GM11168 (cell line): ENCODE data around the gene NEO1.
"Not testable (repeated sequence)": the region's sequence is repeated elsewhere in the genome, so short reads cannot be mapped to it uniquely, and the experiment has no call there.

Source experiments
- in situ Hi-C: fragments of 300-500 bp; cut with MboI; formaldehyde crosslinking; loops from one replicate; pipeline ENCODE4 v1.12.0; 2022; ENCODE audit warnings: low sequenced_read_pairs; ENCODE audit not compliant: unreplicated experiment

NEO1 gene

DNA sequence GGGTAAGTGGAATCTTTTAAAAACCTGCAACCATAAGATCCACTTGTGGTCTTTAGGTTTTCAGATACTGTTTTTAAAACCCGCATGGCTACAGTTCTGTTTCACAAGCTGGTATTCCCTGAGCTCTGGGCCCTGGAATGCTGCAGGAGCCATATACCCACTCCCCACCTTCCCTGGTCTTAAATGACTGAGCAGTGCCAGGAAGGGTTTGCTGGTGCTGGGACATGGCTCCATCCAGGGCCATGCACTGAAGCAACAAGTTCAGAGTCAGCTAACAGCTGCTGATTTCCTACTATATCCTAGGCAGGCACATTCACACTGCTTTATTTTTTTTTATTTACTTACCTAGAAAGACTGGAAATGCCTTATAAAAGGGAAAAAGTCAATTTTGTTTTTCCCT, 239.2 kb downstream of the NEO1 start:
- in situ Hi-C loops = no loop called here

DNA sequence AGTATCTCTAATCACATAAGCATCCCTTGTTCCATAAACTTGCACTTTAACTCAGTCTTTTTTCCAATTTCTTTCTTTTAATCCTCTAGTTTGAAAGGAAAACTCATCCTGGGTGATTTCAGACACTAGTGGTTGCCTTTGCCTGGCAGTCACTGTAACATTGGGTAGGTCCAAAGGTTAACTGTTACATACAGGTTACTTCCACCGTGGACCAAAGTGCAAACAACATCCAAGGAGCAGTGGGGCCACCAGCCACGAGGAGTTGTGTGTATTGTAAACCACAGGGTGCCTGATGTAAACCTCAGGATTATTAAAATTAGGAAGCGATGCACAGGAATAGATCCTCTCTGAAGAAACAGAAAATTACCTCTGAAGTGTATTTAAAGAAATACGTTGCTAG, 241.5 kb downstream of the NEO1 start:
- in situ Hi-C loops = no loop called here

DNA sequence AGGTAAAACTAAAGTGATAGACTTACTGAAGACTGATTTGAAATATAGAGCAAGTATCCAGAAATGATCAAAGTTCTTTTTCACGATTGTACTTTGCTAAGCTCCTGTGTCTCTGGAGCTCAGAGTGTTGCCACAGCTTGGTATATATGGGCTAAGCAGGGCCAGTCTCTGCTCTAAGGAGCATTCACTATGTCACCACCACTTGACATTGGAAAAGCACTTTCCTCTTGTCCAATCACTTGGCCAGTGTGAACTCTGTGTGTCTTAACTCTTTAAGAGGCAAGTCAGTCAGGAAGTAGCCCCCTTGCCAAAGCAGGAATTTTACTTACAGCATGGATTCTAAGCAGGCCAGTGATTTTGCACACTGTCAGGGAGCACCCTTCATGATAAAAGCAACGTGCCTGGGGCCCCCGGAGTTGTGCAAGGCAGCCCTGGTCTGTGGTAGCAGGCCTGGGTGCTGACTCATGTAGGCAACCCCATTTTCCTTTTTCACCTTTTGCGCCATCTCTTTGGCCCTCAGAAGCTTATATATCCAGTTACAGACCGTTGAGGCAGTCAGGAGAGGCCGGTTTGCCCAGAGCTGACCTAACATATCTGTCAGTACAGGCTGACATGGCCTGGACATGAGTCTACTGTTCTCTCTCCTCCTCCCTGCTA, 243.5 kb downstream of the NEO1 start:
- in situ Hi-C loops = no loop called here

GRCh38 chr15:73296609-73297353, 244.5 kb downstream of the NEO1 start:
- in situ Hi-C loops = no loop called here

DNA sequence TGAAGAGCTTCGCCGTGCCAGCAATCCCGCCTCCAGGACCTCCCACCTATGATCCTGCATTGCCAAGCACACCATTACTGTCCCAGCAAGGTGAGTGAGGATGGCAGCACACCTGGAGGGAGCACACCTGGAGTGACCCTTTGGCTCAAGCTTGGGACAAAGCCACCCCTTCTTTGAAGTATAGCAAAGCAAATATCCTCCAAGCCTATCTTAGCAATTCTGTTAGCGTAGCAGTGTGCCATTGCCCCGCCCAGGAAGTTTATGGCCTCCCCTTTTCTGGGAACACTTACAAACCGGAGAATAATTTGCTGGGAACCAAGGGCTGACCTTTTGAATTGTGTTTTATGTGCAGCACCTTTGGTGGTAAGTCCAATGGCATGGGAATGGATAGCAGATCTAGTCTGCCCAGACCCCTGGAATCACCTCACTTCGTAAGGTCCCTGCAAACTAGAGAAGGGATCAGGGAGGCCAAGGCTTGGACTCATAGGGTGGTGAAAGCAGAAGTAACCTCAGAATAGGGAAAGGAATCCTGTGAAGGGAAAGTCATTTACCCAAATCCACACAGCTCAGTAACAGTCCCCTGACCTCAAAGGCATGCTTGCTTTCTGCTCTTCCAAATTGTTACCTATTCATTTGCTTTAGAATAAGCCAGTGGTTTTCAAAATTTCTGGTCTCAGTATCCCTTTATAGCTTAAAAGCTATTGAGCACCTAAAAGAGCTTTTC, 246.4 kb downstream of the NEO1 start:
- in situ Hi-C loops = no loop called here

DNA sequence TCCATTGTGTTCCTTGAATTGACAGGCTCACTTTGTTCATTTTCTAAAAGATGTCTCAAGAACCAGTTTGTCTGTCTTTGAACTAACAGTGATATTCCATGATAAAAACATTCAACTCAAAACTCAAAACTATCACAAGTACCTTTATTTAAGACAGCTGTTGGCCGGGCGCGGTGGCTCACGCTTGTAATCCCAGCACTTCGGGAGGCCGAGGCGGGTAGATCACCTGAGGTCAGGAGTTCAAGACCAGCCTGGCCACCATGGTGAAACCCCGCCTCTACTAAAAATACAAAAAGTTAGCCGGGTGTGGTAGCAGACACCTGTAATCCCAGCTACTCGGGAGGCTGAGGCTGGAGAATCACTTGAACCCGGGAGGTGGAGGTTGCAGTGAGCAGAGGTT, 248.0 kb downstream of the NEO1 start:
- in situ Hi-C loops = not testable (repeated sequence)

DNA sequence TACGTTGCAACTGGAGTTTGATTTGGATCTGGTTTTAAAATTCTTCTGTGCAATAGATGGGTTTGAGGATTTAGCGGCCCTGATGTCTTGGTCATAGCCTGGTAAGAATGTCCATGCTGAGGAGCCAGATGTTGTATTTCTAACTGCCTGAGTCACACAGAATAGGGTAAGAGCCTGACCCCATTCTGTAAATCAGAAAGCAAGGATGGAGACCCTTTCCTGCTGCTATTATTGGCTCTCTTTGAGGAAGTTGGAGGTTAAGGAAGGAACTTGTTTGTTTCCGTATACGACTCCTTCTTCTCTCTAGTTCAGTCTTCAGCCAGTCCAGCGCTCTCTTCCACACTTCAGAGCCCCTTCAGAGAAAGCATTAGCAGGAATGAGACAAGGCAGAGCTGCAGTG, 251.4 kb downstream of the NEO1 start:
- in situ Hi-C loops = no loop called here

DNA sequence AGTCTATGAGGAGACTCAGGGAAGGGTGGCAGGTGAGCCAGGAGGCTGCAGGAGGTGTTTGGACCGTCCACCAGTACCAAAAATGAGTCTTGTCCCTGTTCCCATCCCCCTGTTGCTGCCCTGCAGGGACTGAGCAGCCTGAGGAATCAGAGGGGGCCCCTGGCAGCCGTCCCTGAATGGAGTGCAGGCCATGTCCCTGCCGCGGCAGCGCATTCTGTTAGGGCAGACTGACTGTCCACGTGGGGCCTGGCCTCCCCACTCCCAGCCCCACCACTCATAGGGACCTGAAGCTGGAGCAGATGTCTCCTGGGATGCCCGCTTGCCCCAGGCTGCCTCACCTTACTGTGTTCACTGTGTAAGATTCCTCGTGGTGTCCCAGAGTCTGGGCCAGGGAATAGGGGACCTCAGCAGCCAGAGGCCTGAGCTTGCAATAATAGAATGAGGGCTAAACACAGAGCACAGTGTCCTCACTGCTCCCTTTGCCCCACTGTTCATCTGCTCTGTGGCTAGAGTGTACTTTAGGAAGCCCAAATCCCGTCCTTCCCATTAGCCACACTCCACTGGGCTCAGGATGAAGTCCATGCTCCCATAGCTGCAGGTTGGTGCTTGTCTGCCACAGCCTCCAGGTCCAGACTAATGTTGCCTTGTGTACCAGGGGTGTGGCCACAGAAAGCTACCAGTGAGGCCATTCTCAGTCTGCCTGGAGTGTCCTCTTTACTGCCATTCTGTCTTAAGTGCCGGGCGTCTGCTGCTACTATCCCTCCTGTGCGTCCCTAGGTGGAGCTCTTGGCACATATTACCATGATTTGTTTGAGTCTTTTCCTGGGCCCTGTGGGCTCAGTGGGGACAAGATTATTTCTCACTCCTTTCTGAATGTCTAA, 253.3 kb downstream of the NEO1 start:
- in situ Hi-C loops = no loop called here

- in situ Hi-C loops = no loop called here
Observed at GRCh38 chr15:73308305-73308704, 256.0 kb downstream of the NEO1 start.

GRCh38 chr15:73313861-73314260, 261.6 kb downstream of the NEO1 start:
- in situ Hi-C loops = no loop called here

DNA sequence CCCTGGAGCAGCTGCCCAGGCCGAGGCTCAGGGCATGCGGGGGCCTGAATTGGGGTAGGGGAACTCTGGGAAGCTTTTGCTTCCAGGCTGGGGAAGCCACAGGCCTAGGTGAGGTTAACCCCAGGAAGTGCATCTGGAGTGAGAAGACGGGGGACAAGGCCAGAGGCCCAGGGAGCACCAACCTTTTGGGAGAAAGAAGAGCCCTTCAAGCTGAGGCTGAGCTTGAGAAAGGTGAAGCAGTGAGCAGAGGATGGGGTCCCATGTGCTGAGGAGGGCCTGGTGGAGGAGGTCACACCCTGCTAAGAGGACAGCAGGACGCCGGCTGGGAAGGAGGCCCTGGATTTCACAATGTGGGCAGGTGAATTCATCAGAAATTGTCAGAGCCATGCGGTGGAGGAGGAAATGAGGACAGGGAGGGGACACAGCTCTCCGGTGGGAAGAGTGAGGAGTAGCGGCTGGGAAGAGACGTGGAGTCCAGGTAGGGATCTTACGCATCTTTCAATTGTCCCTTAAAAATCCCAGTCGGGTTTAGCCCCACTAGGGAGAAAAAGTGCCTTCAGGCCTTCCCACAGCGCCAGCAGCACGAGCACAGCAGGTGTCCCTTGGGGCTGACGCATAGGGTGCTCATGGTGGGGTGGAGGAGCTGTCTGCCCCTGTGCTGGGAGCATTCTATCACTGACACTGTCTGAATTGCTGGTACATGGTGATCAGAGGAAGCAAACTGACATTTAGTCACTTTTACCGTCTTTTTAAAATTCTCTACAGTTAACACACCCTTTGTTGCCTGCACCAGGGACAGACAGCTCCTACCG, 265.6 kb downstream of the NEO1 start:
- in situ Hi-C loops = no loop called here

DNA sequence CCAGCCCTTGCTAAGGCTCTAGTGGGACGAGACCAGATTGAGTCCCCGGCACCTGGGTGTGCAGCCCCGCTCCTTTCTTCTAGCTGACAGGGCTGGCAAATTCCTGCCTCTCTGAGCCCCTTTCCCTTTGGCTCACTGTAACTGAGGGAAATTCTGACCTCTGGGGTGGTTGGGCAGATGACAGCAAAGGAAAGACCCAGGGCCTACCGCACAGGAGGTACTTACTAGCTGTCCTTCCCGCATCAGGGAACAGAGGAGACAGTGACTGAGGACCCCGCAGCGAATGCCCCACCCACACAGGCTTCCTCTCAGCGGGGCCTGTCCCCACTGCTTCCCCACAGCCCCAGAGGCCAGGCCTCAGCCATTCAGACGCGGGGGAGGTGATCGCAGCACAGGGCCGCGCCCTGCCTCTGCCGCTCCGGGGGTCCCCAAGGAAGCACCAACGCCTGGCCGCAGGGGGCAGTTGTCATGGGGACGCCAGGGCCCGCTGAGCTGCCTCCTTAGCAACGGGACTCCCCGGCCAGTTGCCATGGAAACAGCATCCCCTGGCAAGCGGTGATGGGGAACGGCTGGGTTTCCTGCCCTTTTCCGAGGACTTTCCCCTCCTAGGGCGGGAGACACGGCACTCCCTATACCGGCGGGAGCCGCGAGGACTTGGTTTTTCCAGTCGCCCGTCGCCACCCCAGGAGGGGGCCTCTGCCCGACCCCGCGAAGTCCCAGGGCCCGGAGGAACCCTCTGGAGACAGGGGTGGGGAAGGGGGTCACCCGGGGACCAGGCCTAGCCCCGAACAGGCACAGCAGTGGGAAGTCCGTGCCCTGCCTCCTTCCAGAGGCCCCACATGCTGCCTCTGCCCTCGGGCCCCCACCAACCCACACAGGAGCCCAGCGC, 266.4 kb downstream of the NEO1 start:
- in situ Hi-C loops = no loop called here

DNA sequence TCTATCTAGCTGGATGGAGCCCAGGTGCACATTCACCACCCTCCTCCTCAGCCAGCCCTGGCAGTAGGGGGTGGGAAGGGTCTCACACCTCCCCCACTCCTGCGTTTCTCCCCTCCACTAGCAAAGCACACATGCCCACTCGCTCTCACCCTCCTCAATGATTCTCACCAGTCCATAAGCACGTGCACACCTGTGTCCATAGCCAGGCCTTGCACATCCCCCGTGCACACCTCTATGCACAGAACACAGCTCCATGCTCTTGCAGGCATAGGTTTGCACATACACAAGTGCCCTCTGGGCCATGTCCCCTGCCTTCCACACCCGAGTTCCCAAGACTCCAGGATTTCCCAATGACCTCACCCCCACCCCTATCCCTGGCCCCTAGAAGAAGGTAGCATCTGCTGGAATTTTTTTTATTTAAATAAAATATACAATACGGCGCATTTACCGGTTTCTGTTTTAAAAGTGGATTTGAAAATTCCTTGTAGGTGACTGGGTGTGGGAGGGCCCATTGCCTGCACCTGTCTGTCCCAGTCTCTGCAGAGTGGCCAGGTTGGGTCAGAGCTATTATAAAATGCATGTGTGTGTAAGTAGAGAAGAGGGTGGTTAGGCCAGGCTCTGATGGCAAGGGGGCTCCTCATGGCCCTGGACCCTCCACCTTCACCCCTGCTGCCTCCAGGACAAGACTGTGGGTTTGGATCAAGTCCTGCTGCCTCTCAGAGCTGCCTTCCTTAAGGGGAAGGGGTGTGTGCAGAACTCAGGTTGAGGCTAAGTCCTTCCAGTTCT, 267.4 kb downstream of the NEO1 start:
- in situ Hi-C loops = no loop called here

DNA sequence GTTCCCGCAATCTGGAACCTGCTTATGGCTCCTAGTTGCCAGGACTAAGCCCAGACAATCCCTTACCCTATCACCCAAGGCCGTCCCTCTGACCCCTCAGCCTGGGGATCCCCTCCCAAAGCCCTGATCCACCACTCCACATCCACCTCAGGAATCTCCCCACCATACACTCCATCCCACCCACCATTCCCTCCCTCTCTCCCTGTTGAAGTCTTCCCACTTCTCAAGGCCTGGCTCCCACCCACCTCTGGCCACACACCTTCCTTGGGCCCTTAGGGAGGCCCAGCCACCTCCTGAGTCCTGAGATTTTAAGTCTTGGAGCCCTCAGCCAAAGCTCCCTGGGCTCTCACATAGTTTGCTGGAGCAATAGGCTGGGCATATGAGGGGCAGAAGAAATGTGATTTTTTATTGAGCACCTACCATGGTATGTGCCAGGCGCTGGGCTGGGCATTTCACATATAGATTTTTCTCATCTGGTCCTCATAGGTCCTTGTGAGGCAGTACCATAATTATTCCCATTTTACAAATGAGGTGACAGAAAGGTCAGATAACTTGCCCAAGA, 268.4 kb downstream of the NEO1 start:
- in situ Hi-C loops = no loop called here

DNA sequence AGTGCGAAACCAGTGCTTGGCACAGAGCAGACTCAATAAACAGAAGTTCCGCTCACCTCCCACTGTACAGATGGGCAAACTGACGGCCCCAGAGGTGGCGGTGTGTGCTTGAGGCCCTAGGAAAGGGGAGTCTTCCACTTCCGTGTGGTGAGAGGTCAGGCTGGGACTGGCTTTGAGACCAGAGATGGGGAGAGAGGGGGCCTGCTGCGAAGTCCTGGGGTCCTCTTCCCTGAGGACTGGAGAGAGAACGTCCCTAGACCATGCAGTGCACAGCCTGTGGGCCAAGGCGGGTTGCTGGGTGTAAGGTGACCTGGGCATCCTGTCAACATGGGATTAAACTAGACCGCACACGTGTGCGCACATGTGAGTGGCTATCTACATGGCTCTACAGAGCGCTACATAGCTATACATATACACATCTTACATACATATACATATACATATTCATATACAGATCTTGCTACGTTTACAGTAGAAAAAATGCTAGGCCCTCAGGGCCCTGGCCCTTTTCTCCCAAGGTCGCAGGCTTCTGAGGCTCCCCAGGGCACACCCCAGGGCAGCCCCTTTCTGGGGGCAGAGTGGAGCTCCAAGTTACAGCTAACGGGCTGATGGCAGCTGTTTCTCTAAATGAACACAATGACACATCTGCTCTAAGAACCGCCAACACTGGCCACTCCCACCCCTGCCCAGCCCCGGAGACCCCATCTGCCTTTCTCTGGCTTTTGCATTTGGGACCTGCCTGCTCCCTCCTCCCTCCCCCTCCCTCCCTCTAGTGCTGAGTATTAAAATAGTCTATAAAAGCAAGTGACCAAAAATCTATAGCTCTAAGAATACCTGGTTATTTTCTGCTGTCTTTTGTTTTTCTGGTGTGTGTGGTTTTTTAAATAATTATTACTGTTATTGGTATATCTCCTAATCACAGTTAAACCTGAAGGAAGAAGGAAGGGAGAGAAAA, 269.5 kb downstream of the NEO1 start:
- in situ Hi-C loops = no loop called here

GRCh38 chr15:73322665-73323373, 270.6 kb downstream of the NEO1 start:
- in situ Hi-C loops = no loop called here
